Suprapubic skin (tissue), 4 donors: ENCODE results near the gene IFT74.

Experiments
- CTCF ChIP-seq, 2 donors: fragments of 200-600 bp in 1 of 2; fragments of 450-650 bp in 1 of 2; sonication (generic) in 1 of 2; IDR thresholded peaks; one replicate each; pipeline ENCODE4 v1.5.1; 2016 to 2019; ENCODE audit warnings: antibody characterized with exemption in 2 of 2, mild to moderate bottlenecking in 1 of 2, moderate library complexity in 1 of 2
- POLR2A ChIP-seq, 2 donors: fragments of 450-650 bp; IDR thresholded peaks; one replicate each; pipeline ENCODE4 v1.6.1; 2017; ENCODE audit warnings: antibody characterized with exemption in 2 of 2, mild to moderate bottlenecking in 2 of 2, moderate library complexity in 2 of 2
- POLR2AphosphoS5 ChIP-seq, 3 donors: sonication (generic); formaldehyde crosslinking; IDR thresholded peaks; one replicate each; pipeline ENCODE4 v1.6.1; 2017; ENCODE audit warnings: antibody characterized with exemption in 3 of 3

GRCh38 chr9:27047136-27047535 lies 90.9 kb downstream of the IFT74 start:
- TF ChIP-seq POLR2AphosphoS5 (IDR thresholded peaks at IDR 0.05) = no peak
- no peak for TF ChIP-seq CTCF (IDR thresholded peaks at IDR 0.05)
- TF ChIP-seq POLR2A (IDR thresholded peaks at IDR 0.05) = no peak
